Measurements from ENCODE around the gene CPSF2.

The CPSF2 gene

DNA sequence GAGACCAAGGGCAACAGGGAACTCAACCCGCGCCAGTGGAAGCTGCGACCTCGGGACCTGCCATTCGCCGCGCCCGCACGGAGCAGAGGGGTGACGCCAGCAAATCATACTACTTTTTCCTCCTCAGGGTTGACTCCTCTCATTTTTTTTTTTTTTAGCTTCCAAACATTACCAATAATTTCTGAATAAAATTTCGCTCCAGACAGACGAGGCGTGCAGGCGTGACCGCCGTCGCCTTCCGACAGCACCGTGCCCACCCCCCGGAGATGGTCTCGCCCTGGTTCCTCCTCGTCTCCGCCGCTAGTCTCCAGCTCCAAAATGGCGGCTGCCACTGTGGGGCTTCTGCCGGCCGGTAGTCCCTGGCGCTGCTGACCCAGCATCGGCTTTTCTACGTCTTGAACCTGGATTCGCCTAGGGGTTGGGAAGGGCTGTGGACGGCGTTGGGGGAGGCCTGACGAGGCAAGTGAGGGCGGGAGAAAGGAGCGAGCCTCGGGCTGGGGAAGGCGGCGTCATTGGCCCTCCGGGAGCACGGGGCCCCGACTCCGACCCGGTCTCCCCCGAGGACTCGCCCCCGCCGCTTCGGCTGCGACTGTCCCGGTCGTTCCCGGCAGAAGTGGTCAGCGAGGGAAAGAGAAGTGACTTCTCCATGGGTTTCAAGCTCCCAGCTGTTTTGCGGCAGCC, at the start of gene CPSF2, which contains the start of gene NDUFB1:
CPSF2 (plus strand) TSS at position 300 of the 681 bp plus-strand sequence. CDS start 9,016 bp downstream, outside the sequence.
NDUFB1 (minus strand) TSS at position 37 of the 681 bp plus-strand sequence. CDS start 4,069 bp downstream, outside the sequence.
- DNase-seq, result peak; percentile 88

DNA sequence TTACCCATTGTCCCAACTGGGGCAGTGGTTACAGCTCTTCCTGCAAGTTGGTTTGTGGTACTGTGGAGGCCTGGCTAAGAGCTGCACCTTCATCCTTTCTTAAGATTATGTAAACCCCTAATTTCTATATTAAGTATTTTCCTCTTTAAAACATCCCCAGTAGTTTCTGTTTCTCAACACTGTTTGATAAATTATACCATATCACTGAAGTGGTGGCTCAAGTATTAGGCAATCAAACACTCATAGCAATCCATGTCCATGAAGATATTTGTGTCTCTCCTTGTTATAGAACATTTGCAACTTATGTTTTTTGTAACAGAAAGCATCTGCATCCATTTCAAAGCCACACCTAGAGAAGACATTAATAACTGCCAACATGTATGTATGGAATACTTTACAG, 47.2 kb upstream of the CPSF2 start:
- DNase-seq, result no peak

DNA sequence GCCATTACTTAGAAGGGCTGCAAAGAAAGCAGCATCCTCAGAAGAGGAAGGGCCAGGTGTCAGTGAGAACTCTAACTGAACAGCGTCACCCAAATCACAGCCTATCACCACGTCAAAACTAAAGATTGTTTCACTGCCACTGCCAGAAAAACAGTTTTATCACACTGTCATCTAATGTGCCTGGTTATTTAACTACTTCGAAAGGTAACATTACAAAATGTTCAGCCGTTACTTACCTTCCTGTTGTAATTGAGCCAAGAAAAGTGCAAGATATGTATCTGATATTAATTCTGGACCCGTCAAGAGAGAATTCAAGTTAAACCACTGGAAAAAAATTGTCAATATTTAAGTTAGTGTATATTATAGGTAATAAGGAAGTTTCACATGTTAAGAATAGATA, 33.3 kb upstream of the CPSF2 start:
- no peak for DNase-seq

DNA sequence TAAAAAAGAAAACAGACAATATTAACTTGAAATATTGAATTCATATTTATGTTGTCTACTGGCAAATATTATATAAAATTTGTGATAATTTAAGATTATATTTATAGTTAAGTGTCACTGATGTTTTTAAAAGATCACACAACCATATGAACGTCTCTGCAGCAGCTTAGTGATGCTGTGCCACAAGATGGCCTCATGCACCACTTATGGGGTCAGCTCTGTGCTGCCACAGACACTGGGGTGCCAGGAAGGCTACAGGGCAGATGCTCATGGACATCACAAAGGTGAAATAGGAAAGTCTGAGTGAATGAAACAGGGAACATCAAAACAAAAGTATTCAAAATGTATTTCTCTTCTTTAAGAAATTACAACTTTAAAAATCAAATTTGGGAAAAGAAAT, 28.4 kb upstream of the CPSF2 start:
- DNase-seq, result no peak

DNA sequence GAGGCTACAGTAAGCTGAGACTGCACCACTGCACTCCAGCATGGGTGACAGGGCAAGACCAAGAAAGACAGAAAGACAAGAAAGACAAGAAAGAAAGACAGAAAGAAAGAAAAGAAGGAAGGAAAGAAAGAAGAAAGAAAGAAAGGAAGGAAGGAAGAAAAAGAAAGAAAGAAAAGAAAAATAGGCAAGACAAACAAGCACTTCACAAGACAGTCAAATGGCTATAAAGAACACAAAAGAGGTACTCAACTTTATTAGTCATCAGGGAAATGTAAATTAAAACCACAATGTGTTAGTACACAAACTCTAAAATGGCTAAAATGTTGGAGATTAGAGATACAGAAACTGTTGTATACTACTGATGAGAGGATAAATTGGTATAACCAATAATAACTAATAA, 22.0 kb upstream of the CPSF2 start:
- no peak for DNase-seq

DNA sequence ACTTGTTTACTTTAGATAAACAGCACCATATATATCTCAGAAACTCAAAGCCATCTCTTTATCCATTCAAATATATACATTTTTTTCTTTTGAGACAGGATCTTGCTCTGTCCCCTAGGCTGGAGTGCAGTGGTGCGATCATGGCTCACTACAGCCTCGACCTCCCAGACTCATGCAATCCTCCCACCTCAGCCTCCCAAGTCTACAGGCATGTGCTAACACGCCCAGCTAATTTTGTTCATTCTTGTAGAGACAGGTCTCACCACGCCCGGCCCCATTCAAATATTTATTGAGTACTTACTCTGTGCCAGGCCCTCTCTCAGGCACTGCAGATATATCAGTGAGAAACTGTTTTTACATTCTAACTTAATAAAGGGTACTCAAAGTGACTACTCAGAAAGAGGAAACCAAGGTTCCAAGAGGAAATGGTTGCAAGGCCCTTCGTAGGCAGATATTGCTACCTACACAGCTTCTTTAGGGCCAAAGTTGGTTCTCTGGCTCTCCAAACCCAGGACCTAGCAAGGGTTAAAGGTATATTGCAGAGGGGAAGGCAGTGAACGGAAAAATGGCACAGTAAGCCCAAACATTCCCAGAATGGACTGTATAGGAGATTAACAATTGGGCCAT, 18.3 kb upstream of the CPSF2 start:
- no peak for DNase-seq

DNA sequence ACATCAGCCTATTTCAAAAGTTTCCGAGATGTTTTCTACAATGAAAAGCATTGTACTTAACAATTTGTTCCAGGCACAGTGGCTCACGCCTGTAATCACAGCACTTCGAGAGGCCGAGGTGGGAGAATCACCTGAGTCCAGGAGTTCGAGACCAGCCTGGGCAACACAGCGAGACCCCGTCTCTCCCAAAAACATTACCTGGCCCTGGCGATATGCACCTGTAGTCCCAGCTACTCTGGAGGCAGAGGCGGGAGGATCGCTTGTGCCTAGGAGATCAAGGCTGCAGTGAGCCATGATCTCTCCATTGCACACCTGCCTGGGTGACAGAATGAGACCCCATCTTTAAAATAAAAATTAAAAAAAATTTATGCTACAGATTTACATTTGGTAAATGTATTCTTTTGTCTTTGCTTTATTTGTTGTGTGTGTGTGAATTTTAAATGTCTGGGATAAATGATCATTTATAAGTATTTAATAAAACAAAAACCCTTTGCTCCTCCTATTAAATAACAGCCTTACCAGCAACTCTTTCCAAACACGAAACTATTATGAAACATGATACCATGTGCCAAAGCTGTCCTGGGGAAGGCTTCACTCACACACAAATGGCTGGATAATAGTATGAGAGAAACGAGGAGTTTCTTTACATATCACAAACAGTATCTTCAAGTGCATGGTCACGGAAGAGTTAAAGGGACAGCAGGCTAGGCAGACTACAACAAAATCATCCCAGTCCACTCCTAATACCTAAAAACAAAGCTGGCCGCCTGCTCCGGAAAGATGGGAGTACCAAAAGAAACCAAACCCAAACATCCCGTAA, 16.5 kb upstream of the CPSF2 start:
- DNase-seq, result no peak

DNA sequence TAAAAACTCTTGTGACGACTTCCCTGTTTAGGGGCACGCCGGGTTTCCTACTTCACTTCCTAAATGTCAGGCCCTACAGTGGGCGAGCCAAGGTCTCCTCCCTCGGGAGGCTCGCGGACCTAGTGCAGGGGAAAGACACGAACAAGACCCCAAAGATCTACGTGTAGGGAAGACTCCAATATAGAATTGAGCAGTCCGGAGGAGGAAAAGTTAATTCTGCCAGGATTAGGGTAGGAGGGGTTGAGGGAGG, 16.0 kb upstream of the CPSF2 start:
- no peak for DNase-seq

DNA sequence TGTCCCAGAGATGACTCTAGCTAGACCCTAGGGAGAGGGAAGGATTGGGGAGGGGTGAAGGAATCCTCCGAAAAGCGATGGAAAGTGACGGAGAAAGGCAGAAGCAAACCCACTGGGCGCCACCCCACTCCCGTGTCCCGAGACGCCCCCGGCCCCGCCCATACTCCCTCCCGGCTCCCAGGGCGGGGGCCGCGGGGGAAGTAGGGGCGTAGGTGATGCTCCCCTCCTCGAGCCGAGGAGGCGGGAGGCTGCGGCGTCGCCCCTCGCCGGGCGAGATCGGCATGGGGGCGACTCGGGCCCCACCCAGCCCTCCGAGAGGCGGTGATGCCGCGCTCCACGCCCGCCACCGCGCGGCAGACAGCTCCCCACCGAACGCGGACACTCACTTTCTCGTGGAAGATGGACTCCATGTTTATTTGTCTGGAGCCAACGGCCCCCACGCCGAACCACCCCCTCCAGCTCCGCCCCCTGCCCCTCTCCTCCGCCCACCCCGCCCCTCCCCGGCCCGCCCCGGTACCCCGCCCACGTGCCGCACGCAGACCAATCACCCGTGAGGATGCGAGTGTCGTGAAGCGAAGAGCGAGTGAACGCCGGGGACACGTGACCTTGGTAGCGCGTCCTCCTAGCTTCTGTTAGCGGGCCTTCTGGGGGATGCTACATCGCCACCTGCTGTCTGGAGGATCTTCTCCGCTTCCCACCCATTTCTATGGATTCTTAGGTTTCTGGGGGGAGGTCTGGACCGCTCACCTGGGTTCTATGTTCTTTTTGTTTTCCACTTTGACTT, 15.4 kb upstream of the CPSF2 start, which contains the start of gene ATXN3:
ATXN3 (minus strand) TSS at position 440 of the 784 bp plus-strand sequence; CDS start at position 410, 30 bp downstream.
- peak; percentile 98 for DNase-seq

DNA sequence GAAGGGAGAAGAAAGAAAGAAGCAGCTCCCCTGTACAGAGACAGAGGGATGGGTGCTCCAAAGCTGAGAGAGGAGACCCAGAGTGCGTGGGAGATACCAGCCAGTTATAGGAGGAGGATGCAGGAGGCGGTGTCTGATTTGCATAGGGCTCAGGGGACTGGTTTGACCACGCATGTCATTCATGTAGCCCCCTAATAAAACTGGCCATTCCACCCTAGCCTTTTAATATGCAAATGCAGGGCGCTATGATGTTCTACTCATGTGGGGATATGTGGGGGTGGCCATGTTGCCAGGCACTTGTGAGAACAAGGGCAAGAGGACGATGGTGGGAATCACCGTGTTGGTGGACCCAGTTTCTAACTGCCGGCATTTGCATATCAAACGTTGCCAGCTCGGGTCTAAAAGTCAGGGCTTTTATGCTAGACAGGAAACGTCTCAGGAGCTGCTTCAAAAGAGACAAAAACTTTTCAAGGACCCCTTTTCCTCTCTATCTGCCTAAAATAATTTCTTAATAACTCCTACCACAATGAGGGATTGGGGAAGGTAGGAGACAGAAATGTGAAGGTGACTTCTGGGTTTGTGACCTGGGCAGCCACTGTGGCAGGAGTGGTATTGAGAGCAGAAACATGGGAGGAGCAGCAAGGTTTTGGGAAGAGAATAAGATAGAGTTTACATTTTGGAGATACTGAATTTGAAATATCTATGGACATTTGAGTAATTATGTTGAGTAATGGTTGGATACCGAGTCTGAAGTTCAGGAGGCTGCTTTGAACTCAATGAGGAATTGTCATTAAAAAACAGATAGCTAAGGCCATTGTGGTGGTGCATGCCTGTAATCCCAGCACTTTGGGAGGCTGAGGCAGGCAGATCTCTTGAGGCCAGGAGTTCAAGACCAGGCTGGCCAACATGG, 13.2 kb upstream of the CPSF2 start:
- no peak for DNase-seq

DNA sequence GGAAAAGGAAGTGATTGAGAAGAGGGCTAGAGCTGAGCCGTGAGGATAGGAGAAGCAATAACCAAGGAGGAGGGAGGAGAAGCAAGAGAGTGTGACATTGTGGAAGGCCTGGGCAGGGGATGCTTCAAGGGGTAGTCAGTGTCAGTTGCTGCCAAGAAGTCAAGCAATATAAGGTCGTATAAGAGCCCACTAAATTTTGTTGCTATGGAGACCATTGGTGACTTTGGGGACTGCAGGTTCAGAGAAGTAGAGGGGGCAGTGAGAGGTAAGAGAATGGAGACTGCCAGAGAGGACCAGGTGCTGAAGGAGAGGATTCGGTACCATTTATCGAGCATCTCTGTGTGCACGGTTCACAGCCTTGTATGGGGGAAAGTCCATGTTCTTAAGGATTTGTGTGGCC, 12.3 kb upstream of the CPSF2 start:
- no peak for DNase-seq

DNA sequence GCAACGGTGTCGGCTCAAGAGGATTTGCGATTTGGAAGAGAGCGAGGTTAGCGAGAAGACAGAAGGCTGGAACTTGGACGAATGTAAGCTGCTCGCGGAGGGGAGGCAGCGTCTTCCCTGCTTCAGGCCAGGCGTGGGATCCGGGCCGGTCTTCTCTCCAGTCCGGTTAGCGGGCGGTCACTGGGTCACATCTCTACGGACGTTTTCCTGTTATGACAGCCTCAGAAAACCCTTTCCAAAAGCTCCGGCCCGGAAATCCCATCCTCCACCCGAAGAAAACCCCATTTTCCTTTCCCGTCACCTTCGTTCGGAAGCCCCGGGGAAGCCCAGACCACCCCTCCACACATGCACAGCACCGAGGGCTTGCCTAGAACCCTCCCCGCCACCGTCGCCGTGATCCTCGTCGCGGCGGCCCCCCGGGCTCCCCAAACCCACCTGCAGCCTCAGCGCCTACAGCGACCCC, 531 bp upstream of the CPSF2 start:
- DNase-seq, result no peak

DNA sequence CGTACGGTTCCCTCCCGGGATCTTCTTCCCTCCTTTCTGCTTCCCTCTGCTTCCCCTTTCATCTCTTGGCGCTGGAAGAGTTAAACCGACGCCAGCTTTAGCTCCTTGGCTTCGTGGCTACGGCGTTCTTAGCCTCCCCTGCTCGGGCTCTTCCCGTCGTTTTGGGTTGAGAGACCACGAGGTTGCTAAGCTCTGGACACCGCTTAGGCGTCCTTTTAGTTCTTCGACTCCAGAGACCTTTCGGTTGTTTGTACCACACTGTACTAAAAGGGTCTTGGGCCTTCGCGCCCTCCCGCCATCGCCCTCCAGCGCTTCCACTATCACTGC, 545 bp downstream of the CPSF2 start:
- peak; percentile 30 for DNase-seq

DNA sequence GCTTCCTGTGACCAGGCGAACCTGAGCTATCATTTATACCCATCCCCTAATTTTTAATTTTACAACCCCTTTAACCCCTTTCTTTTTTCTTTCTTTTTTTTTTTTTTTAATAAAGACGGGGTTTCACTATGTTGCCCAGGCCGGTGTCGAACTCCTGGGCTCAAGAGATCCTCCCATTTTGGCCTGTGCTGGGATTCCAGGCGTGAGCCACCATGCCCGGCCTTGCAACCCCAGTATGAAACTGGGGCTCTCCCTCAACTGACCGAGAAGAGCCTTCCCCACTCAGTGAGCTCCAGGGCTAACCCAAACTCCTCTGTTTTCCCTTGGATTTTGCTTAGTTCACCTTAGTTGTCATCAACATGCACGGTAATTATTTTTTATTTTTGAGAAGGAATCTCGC, 992 bp downstream of the CPSF2 start:
- no peak for DNase-seq

DNA sequence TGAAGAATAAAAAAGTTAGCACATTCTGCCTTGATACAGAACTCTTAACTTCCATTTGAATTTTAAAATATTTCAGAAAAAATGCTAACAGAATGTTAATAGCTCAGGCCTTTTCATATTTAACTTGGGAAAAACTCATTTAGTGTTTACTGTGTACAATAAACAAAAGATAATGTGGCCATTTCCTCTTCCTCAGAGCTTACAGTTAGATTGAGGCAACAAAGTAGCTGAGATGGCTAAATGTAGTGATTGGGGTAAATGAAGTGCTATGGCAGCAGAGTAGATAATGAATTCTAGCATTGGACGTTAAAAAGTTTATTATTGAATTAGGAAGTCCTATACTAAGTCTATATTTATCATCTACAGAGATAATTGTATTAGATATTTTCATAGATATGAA, 12.7 kb downstream of the CPSF2 start:
- DNase-seq, result no peak

DNA sequence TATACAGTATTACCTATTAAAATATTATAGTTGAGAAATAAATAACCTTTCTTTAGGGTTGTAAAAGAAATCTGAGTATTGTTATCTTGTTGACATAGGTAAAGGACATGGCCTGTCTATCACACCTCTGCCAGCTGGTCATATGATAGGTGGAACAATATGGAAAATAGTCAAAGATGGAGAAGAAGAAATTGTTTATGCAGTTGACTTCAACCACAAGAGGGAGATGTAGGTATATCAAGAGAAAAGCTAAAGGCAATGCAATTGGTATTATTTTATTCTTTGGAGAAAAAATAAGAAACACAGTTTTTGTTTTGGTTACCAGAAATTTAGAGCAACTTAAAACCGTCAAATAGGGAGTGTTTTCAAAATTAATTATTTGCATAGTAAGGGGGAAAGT, 13.5 kb downstream of the CPSF2 start:
- DNase-seq, result peak; percentile 21

DNA sequence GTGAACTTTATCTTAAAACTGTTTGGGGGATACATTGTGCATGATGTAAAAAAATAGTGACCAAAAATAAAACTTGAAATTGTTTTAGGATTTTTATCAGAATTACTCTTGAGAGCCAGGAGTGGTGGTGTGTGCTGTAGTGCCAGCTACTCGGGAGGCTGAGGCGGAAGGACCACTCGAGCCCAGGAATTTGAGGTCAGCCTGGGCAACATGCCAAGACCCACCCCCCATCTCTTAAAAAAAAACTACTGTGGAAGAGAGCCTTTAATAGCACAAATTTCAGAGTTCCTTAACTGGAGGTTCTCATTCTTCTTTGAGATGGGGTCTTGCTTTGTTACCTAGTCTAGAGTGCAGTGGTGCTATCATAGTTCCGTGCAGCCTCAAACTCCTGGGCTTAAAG, 21.5 kb downstream of the CPSF2 start:
- no peak for DNase-seq

DNA sequence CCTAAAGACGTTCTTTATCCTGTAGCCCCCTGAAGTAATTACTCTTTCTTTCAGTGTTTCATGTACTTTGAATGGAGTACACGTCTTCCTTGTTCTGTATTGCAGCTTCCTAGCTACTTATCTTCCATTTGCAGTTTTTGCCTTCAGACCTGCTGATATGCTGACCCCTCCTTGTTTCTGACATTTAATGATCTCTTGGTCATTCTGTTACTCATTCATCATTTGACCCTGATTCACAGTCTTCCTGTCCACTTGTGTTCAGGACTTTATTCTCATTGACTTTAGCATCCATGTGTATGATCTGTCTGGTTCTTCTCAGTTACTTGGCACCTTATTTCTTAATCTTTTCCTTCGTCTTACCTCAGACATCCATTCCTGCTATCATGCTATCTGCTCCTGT, 22.2 kb downstream of the CPSF2 start:
- no peak for DNase-seq

DNA sequence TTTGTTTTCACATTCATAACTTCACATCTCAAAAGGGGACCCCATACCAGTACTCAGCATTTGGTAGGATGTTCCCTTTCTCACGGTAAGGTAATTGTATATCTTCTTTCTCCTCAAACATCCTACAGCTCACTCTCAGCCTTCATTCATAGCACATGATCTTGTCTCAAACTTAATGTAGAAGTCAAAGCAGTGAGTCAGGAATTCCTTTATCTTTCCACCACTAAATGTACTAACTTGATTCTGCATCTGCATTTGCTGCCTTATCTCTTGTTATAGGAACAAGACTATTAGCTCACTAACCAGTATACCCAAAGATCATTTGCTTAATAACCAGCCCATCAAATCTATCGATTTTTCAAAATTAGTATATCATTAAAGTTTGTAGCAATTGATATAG, 22.9 kb downstream of the CPSF2 start:
- no peak for DNase-seq

DNA sequence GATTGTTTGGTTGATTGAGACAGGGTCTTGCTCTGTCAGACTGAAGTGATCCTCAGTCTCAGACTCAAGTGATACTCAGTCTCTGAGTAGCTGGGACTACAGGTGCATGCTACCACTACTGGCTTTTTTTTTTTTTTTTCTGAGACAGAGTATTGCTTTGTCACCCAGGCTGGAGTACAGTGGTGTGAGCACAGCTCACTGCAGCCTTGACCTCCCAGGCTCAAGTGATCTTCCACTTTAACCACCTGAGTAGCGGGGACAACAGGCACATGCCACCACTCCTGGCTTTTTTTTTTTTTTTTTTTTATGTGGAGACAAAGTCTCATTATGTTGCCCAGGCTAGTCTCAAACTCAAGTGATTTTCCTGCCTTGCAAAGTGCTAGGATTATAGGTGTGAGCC, 31.8 kb downstream of the CPSF2 start:
- no peak for DNase-seq

DNA sequence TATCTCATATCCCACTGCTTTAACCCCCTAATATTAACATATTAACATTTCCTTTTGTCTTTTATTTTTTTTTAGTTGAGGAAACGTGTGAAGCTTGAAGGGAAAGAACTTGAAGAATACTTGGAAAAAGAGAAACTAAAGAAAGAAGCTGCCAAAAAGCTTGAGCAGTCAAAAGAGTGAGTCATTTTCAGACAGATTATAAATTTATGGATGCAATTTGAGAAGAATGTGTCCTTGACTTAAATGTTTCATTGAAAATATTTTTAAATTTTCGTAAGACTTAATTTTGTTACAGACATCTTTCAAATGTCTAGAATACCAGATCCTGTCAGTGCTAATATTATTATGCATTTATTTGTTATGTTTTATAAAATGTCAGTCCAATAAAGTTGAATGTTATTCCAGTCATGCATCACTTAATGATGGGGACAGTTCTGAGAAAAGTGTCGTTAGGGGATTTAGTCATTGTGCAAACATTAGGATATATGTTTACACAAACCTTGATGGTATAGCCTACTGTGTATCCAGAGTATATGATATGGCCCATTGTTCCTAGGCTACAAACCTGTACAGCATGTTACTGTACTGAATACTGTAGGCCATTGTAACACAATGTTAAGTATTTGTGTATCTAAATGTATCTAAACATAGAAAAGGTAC, 32.6 kb downstream of the CPSF2 start:
- no peak for DNase-seq

DNA sequence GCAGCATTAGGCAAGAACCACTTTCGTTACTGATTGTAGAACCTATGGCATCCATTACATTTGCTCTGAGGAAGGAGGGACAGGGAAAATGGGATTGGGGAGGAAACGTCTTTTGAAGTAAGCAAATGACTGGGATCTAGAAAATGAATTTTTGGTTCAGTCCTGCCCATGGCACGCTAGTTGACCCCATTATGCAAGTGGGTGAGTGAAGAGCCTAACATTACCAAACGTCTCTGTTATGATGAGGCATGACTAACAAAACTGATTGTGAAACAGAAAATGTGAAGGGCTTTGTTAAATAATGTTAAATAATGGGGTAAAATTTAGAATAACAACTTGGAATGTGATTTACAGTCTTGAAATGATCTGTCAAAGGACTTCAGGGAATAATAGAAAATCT, 38.9 kb downstream of the CPSF2 start:
- DNase-seq, result no peak
